ENCODE data around the gene KAT6B. TPM values are rescaled to one million over a fixed set of nuclear protein-coding genes. Genes with fewer than 3 reads are reported as not detected.
"Not testable (repeated sequence)": the region's sequence is repeated elsewhere in the genome, so short reads cannot be mapped to it uniquely, and the experiment has no call there.

KAT6B gene
- 21.3 and 27.3 TPM in 2 replicates for total RNA-seq (ENCODE audit: low replicate concordance)

DNA sequence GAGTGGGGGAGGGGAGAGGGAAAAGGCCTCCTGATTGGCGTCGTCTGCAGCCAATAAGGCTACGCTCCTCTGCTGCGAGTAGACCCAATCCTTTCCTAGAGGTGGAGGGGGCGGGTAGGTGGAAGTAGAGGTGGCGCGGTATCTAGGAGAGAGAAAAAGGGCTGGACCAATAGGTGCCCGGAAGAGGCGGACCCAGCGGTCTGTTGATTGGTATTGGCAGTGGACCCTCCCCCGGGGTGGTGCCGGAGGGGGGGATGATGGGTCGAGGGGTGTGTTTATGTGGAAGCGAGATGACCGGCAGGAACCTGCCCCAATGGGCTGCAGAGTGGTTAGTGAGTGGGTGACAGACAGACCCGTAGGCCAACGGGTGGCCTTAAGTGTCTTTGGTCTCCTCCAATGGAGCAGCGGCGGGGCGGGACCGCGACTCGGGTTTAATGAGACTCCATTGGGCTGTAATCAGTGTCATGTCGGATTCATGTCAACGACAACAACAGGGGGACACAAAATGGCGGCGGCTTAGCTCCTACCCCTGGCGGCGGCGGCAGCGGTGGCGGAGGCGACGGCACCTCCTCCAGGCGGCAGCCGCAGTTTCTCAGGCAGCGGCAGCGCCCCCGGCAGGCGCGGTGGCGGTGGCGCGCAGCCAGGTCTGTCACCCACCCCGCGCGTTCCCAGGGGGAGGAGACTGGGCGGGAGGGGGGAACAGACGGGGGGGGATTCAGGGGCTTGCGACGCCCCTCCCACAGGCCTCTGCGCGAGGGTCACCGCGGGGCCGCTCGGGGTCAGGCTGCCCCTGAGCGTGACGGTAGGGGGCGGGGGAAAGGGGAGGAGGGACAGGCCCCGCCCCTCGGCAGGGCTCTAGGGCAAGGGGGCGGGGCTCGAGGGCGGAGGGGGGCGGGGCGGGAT, at the start of gene KAT6B:
KAT6B (plus strand) TSS at position 459 of the 903 bp plus-strand sequence. CDS start 16,258 bp downstream, outside the sequence.
- H4K20me1 ChIP-seq (ENCODE audit: low read depth) = no peaks in the 10 kb centered on the region
- H3K4me1 Mint-ChIP-seq = peaks cover 29% of the 10 kb centered on the region
- peak within 1 kb of the TSS; percentile 81 for H3K4me3 ChIP-seq
- peak within 1 kb of the TSS; percentile 95 for H3K4me3 Mint-ChIP-seq
- peaks cover 18% of the 10 kb centered on the region for H3K4me1 ChIP-seq
- H3K4me2 ChIP-seq = peak within 1 kb of the TSS; percentile 96
- peak within 1 kb of the TSS; percentile 98 for H3K27ac ChIP-seq
- peak within 1 kb of the TSS; percentile 94 for H2AFZ ChIP-seq (replicated peaks)
- peaks cover 5% of the 10 kb centered on the region for H3K27me3 Mint-ChIP-seq (ENCODE audit: insufficient read depth, low read depth)
- peak within 1 kb of the TSS; percentile 83 for H3K9ac ChIP-seq
- no peaks in the 10 kb centered on the region for H3K9me3 ChIP-seq (ENCODE audit: low read depth)
- TF ChIP-seq EZH2phosphoT487 (IDR thresholded peaks at IDR 0.05) (no peak), EZH2 (IDR thresholded peaks at IDR 0.05) (no peak)
- TF ChIP-seq, protein P1, sequence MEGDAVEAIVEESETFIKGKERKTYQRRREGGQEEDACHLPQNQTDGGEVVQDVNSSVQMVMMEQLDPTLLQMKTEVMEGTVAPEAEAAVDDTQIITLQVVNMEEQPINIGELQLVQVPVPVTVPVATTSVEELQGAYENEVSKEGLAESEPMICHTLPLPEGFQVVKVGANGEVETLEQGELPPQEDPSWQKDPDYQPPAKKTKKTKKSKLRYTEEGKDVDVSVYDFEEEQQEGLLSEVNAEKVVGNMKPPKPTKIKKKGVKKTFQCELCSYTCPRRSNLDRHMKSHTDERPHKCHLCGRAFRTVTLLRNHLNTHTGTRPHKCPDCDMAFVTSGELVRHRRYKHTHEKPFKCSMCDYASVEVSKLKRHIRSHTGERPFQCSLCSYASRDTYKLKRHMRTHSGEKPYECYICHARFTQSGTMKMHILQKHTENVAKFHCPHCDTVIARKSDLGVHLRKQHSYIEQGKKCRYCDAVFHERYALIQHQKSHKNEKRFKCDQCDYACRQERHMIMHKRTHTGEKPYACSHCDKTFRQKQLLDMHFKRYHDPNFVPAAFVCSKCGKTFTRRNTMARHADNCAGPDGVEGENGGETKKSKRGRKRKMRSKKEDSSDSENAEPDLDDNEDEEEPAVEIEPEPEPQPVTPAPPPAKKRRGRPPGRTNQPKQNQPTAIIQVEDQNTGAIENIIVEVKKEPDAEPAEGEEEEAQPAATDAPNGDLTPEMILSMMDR (IDR thresholded peaks at IDR 0.05) = peak; percentile 63
- H3F3A ChIP-seq (ENCODE audit: low read depth) = peaks cover 10% of the 10 kb centered on the region
- H3K27me3 ChIP-seq = no peaks in the 10 kb centered on the region
- peaks cover 3% of the 10 kb centered on the region for H3K9me3 Mint-ChIP-seq
- H3K79me2 ChIP-seq (ENCODE audit: low read depth) = peaks cover 52% of the 10 kb centered on the region
- no peaks in the 10 kb centered on the region for H3K36me3 ChIP-seq
- H3K27ac Mint-ChIP-seq = peak within 1 kb of the TSS; percentile 99
- peaks cover 21% of the 10 kb centered on the region for H3K36me3 Mint-ChIP-seq
- DNase-seq (ENCODE audit: low spot score) = peak; percentile 100

DNA sequence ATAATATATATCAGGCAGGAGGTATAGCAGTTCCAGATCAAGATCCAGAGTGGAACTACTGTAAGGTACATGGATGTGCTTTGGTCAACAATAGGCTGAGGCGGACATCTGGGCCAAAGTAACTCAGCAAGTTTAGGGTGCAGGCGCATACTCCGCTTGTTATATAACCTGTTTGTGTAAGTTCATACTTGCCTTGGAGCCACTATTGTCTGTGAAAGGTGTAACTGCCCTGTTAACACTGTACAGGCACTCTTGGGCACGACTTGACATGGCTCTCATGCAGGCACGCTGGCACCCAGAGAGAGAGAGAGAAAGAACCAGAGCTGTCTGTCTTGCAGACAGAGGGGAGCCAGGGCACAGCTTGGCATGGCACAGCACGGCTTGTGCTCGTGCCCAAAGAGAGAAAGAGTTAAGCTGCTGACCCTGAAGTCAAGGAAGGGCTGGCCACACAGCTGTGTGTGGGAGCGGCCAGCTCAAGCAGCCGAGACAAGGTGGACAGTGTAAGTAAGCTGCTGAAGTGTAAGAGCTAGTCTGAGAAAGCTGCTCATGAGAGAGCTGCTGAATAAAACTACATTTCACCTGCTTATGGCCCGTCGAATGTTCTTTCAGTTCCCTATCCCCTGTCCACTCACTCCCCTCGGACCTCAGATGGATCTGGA, 47.8 kb upstream of the KAT6B start:
- H3K4me3 Mint-ChIP-seq = no peak overlapping the region
- no peak overlapping the region for H3K4me2 ChIP-seq
- H4K20me1 ChIP-seq (ENCODE audit: low read depth) = no peaks in the 10 kb centered on the region
- H3K9me3 ChIP-seq (ENCODE audit: low read depth) = peaks cover 6% of the 10 kb centered on the region
- H3K4me1 Mint-ChIP-seq = no peaks in the 10 kb centered on the region
- no peaks in the 10 kb centered on the region for H3K27me3 ChIP-seq
- H3K36me3 ChIP-seq = no peaks in the 10 kb centered on the region
- no peaks in the 10 kb centered on the region for H3K4me1 ChIP-seq
- DNase-seq (ENCODE audit: low spot score) = no peak
- no peak overlapping the region for H2AFZ ChIP-seq (replicated peaks)
- TF ChIP-seq EZH2phosphoT487 (IDR thresholded peaks at IDR 0.05) = no peak
- no peak for TF ChIP-seq EZH2 (IDR thresholded peaks at IDR 0.05)
- TF ChIP-seq, protein P1 (IDR thresholded peaks at IDR 0.05) = no peak
- H3K79me2 ChIP-seq (ENCODE audit: low read depth) = no peaks in the 10 kb centered on the region
- no peaks in the 10 kb centered on the region for H3F3A ChIP-seq (ENCODE audit: low read depth)
- H3K9ac ChIP-seq = no peak overlapping the region
- no peaks in the 10 kb centered on the region for H3K27me3 Mint-ChIP-seq (ENCODE audit: insufficient read depth, low read depth)
- no peak overlapping the region for H3K27ac ChIP-seq
- H3K27ac Mint-ChIP-seq = peak overlapping the region; percentile 26
- peaks cover 5% of the 10 kb centered on the region for H3K36me3 Mint-ChIP-seq
- H3K9me3 Mint-ChIP-seq = peaks cover 28% of the 10 kb centered on the region
- no peak overlapping the region for H3K4me3 ChIP-seq

DNA sequence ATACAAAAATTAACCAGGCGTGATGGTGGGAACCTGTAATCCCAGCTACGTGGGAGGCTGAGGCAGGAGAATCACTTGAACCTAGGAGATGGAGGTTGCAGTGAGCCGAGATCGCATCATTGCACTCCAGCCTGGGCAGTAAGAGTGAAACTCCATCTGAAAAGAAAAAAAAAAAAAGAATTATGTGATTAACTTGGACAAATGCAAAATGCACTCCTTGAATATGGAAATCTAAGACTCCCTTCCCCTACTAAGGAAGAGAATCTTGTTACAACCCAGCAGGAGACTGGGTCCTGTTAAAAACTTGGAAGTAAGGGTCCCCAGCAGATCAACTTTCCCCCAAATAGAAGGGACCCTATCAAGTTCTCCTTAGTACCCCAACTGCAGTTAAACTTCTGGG, 44.5 kb upstream of the KAT6B start:
- H3K4me1 Mint-ChIP-seq; H4K20me1 ChIP-seq (ENCODE audit: low read depth); H3K79me2 ChIP-seq (ENCODE audit: low read depth); H3K9me3 ChIP-seq (ENCODE audit: low read depth); H3K27ac Mint-ChIP-seq; H3F3A ChIP-seq (ENCODE audit: low read depth); H3K4me3 ChIP-seq; H3K36me3 Mint-ChIP-seq; DNase-seq (ENCODE audit: low spot score); H3K9ac ChIP-seq; H3K36me3 ChIP-seq; H3K4me2 ChIP-seq; H3K4me3 Mint-ChIP-seq; H3K4me1 ChIP-seq; H3K27me3 ChIP-seq; H3K27ac ChIP-seq; H3K27me3 Mint-ChIP-seq (ENCODE audit: insufficient read depth, low read depth); H2AFZ ChIP-seq (replicated peaks): not testable (repeated sequence)
- H3K9me3 Mint-ChIP-seq = peaks cover 18% of the 10 kb centered on the region

All from neural progenitor cell (in vitro differentiated cells).